PC-9 (cell line): ENCODE measurements around the gene TRAF3. TPM values are rescaled to one million over a fixed set of nuclear protein-coding genes. Genes with fewer than 3 reads are reported as not detected.
"Not testable (repeated sequence)": the region's sequence is repeated elsewhere in the genome, so short reads cannot be mapped to it uniquely, and the experiment has no call there.

Experiments
- BruUV-seq: library from RNA; stranded (reverse); fragments of 400-500 nt; replicated peaks from 2 replicates; lab custom pipeline; 2021; lab: Mats Ljungman, UMichigan
- CTCF ChIA-PET: fragments of 300-600 bp; sonication (Branson Sonifier 250); formaldehyde crosslinking; loops from one replicate; lab custom pipeline; 2022; ENCODE audit warnings: antibody characterized with exemption; lab: Charles Lee
- POLR2A ChIA-PET: fragments of 300-600 bp; sonication (Branson Sonifier 250); formaldehyde crosslinking; loops from one replicate; lab custom pipeline; 2022; ENCODE audit warnings: antibody characterized with exemption; ENCODE audit not compliant: unreplicated experiment; lab: Charles Lee
- DNase-seq, 2 experiments: peaks; one replicate each; pipeline versions ENCODE4 v3.0.0 to v3.0.0-alpha.2; 2015 to 2022; ENCODE audit warnings: mixed read lengths in 1 of 2
- H2AFZ ChIP-seq: fragments of 200-600 bp; sonication (generic); 2 replicates; pipeline ENCODE4 v1.8.1; 2017; ENCODE audit warnings: antibody characterized with exemption
- H3F3A ChIP-seq: fragments of 200-600 bp; sonication (generic); 2 replicates; pipeline ENCODE4 v1.8.1; 2017; ENCODE audit warnings: antibody characterized with exemption, mild to moderate bottlenecking, low read depth; ENCODE audit not compliant: insufficient read depth
- H3K27ac ChIP-seq: fragments of 200-600 bp; sonication (generic); 2 replicates; pipeline ENCODE4 v1.6.1; 2016; ENCODE audit warnings: mixed run types
- H3K27me3 ChIP-seq: fragments of 200-600 bp; sonication (generic); 2 replicates; pipeline ENCODE4 v1.6.1; 2016; ENCODE audit warnings: low read depth, mixed run types; ENCODE audit not compliant: insufficient read depth
- H3K36me3 ChIP-seq: fragments of 200-600 bp; sonication (generic); 2 replicates; pipeline ENCODE4 v1.6.1; 2016; ENCODE audit warnings: low read depth, mixed run types
- H3K4me1 ChIP-seq: fragments of 200-600 bp; sonication (generic); replicated peaks from 2 replicates; pipeline ENCODE4 v1.6.1; 2016; ENCODE audit warnings: mixed run types; ENCODE audit not compliant: insufficient read depth
- H3K4me2 ChIP-seq: fragments of 200-600 bp; sonication (generic); 2 replicates; pipeline ENCODE4 v1.6.1; 2017; ENCODE audit warnings: mixed run types
- H3K4me3 ChIP-seq: fragments of 200-600 bp; sonication (generic); 2 replicates; pipeline ENCODE4 v1.6.1; 2016; ENCODE audit warnings: mixed run types
- H3K79me2 ChIP-seq: fragments of 200-600 bp; sonication (generic); 2 replicates; pipeline ENCODE4 v1.6.1; 2017; ENCODE audit warnings: low read depth, mixed run types
- H3K9me2 ChIP-seq: fragments of 200-600 bp; sonication (generic); 2 replicates; pipeline ENCODE4 v1.8.1; 2017; ENCODE audit warnings: mild to moderate bottlenecking; ENCODE audit not compliant: insufficient read depth
- H3K9me3 ChIP-seq: fragments of 200-600 bp; sonication (generic); 2 replicates; pipeline ENCODE4 v1.8.1; 2016; ENCODE audit warnings: low read depth; ENCODE audit not compliant: insufficient read depth
- H4K20me1 ChIP-seq: fragments of 200-600 bp; sonication (generic); 2 replicates; pipeline ENCODE4 v1.8.1; 2017; ENCODE audit not compliant: insufficient read depth
- CTCF ChIP-seq: fragments of 200-600 bp; sonication (generic); conservative IDR thresholded peaks from 2 replicates; pipeline ENCODE4 v1.6.1; 2017; ENCODE audit warnings: mixed run types, antibody characterized with exemption, mild to moderate bottlenecking, moderate library complexity
- EZH2 ChIP-seq: fragments of 200-600 bp; sonication (generic); IDR thresholded peaks from 2 replicates; pipeline ENCODE4 v1.8.0; 2017; ENCODE audit warnings: antibody characterized with exemption, low read depth
- intact Hi-C: fragments of 100-400 bp; cut with micrococcal nuclease; formaldehyde crosslinking; loops from one replicate; pipeline ENCODE4 v1.10.0; 2022; ENCODE audit not compliant: unreplicated experiment
- total RNA-seq: library from RNA; stranded (reverse); gene quantifications from 2 replicates; pipeline ENCODE4 v1.2.3, GENCODE V29; 2021

TRAF3 gene
- total RNA-seq, 1 experiment from 2014 or later, result 41.3 TPM

GRCh38 chr14:102833341-102833740 is 56.1 kb downstream of the TRAF3 start:
- Histone ChIP-seq H3K79me2 (peaks cover 12% of the 10 kb centered on the region; the same call in 1 of the 2 replicates), H3K36me3 (no peaks in the 10 kb centered on the region; the same call in 1 of the 2 replicates), H3F3A (no peaks in the 10 kb centered on the region; the same call in 1 of the 2 replicates), H3K4me1 (no peaks in the 10 kb centered on the region), H3K9me3 (no peaks in the 10 kb centered on the region), H3K9me2 (no peaks in the 10 kb centered on the region), H3K4me3 (no peak overlapping the region), H2AFZ (no peak overlapping the region), H4K20me1 (peaks cover 9% of the 10 kb centered on the region; the same call in 1 of the 2 replicates), H3K27me3 (no peaks in the 10 kb centered on the region), H3K27ac (no peak overlapping the region), H3K4me2 (no peak overlapping the region)
- BruUV-seq, result no TSS peak
- POLR2A ChIA-PET, result no interaction called here
- TF ChIP-seq CTCF, result no peak
- TF ChIP-seq EZH2, result no peak
- intact Hi-C loops, result no loop called here
- DNase-seq, result no peak
- CTCF ChIA-PET, result interaction anchor here (0.6 kb wide), 1 partner anchor 20 kb away, joined by 4 read pairs; no protein-coding TSS in a partner anchor

- ChIA-PET POLR2A (no interaction called here), CTCF (no interaction called here)
- H4K20me1 ChIP-seq, result peaks cover 6% of the 10 kb centered on the region; the same call in 1 of the 2 replicates
- no TSS peak for BruUV-seq
- no peaks in the 10 kb centered on the region for H3K9me2 ChIP-seq
- H3K27ac ChIP-seq, result no peak overlapping the region
- intact Hi-C loops, result no loop called here
- H3F3A ChIP-seq, result no peaks in the 10 kb centered on the region; the same call in 1 of the 2 replicates
- no peak overlapping the region for H3K4me2 ChIP-seq
- DNase-seq, result no peak
- H3K27me3 ChIP-seq, result no peaks in the 10 kb centered on the region
- H3K79me2 ChIP-seq, result peaks cover 7% of the 10 kb centered on the region; the same call in 1 of the 2 replicates
- no peak overlapping the region for H2AFZ ChIP-seq
- H3K36me3 ChIP-seq, result no peaks in the 10 kb centered on the region; the same call in 1 of the 2 replicates
- H3K9me3 ChIP-seq, result no peaks in the 10 kb centered on the region
- TF ChIP-seq EZH2 (no peak), CTCF (no peak)
- H3K4me1 ChIP-seq, result no peaks in the 10 kb centered on the region
- H3K4me3 ChIP-seq, result no peak overlapping the region
Observed at GRCh38 chr14:102833991-102834390, 56.7 kb downstream of the TRAF3 start.

GRCh38 chr14:102835959-102836358 is 58.7 kb downstream of the TRAF3 start:
- Histone ChIP-seq H3K4me3 (no peak overlapping the region), H3K9me3 (no peaks in the 10 kb centered on the region), H4K20me1 (no peaks in the 10 kb centered on the region), H3K4me2 (no peak overlapping the region), H3K27me3 (no peaks in the 10 kb centered on the region), H3F3A (no peaks in the 10 kb centered on the region; the same call in 1 of the 2 replicates), H3K79me2 (no peaks in the 10 kb centered on the region), H2AFZ (no peak overlapping the region), H3K4me1 (no peaks in the 10 kb centered on the region), H3K27ac (no peak overlapping the region), H3K36me3 (no peaks in the 10 kb centered on the region; the same call in 1 of the 2 replicates), H3K9me2 (no peaks in the 10 kb centered on the region)
- no peak for DNase-seq
- no peak for TF ChIP-seq CTCF
- no peak for TF ChIP-seq EZH2
- POLR2A ChIA-PET, result no interaction called here
- intact Hi-C loops, result no loop called here
- CTCF ChIA-PET, result no interaction called here
- no TSS peak for BruUV-seq

- H3K4me3 ChIP-seq, H3K79me2 ChIP-seq, H3K9me3 ChIP-seq, H3K4me2 ChIP-seq, H3K27ac ChIP-seq, H3K36me3 ChIP-seq, BruUV-seq, H4K20me1 ChIP-seq, H3K4me1 ChIP-seq, H2AFZ ChIP-seq, CTCF ChIA-PET, H3K27me3 ChIP-seq, intact Hi-C loops, H3F3A ChIP-seq, H3K9me2 ChIP-seq, DNase-seq: not testable (repeated sequence)
- POLR2A ChIA-PET, result interaction anchor here (0.6 to 0.7 kb wide), 2 partner anchors 18 to 233 kb away, joined by 7 to 21 read pairs; no protein-coding TSS in a partner anchor
Observed at GRCh38 chr14:102837120-102837519, 59.9 kb downstream of the TRAF3 start.
